ENCODE data around the gene GCKR.

GCKR gene

GRCh38 chr2:27572439-27572838 is 75.8 kb downstream of the GCKR start:
- Histone ChIP-seq H3K9me3 (no peaks in the 10 kb centered on the region), H3K4me3 (ENCODE audit: low read depth, low read length) (no peak overlapping the region), H3K27me3 (no peaks in the 10 kb centered on the region; the same call in none of the 2 replicates), H3K4me1 (no peaks in the 10 kb centered on the region), H3K36me3 (no peaks in the 10 kb centered on the region)
- DNase-seq = no peak
- no peak for TF ChIP-seq CTCF (IDR thresholded peaks at IDR 0.05; ENCODE audit: low read depth, low read length)

GRCh38 chr2:27572998-27573429 is 76.4 kb downstream of the GCKR start:
- no peak for TF ChIP-seq CTCF (IDR thresholded peaks at IDR 0.05; ENCODE audit: low read depth, low read length)
- Histone ChIP-seq H3K27me3 (no peaks in the 10 kb centered on the region; the same call in none of the 2 replicates), H3K9me3 (no peaks in the 10 kb centered on the region), H3K4me3 (ENCODE audit: low read depth, low read length) (no peak overlapping the region), H3K4me1 (no peaks in the 10 kb centered on the region), H3K36me3 (no peaks in the 10 kb centered on the region)
- DNase-seq = no peak

Measured in BE2C (cell line).